Endothelial cell of umbilical vein (primary cell): Measurements from ENCODE around the gene KIAA0753. TPM values are rescaled to one million over a fixed set of nuclear protein-coding genes. Genes with fewer than 3 reads are reported as not detected.
A peak's percentile ranks its signal among the peaks of the same experiment; 100 is the strongest.

Experiments
- BruUV-seq: library from RNA; stranded (reverse); fragments of 400-500 nt; replicated peaks from 2 replicates; lab custom pipeline; 2021; lab: Mats Ljungman, UMichigan
- CTCF ChIA-PET: fragments of 300-600, 350-600 bp; sonication (Branson Sonifier 250); formaldehyde crosslinking; loops from one replicate; lab custom pipeline; 2021; ENCODE audit warnings: antibody characterized with exemption, inconsistent platforms; lab: Charles Lee
- POLR2A ChIA-PET: fragments of 300-600, 350-600 bp; sonication (Branson Sonifier 250); formaldehyde crosslinking; loops from one replicate; lab custom pipeline; 2021; ENCODE audit warnings: antibody characterized with exemption, inconsistent platforms; lab: Charles Lee
- DNase-seq: peaks from one replicate; pipeline ENCODE4 v3.0.0-alpha.2; 2011; ENCODE audit warnings: low read depth, low spot score
- FAIRE-seq: peaks from 2 replicates; lab custom pipeline; 2011; peaks lifted over from hg19 to GRCh38; lab: Jason Lieb, UNC
- H2AFZ ChIP-seq: 2 replicates; pipeline ENCODE4 v1.6.0; 2012; ENCODE audit warnings: low read depth, low read length, control low read depth, inconsistent platforms
- H3K27ac ChIP-seq: 2 replicates; pipeline ENCODE4 v1.5.1; 2011; ENCODE audit warnings: low read depth, mild to moderate bottlenecking, control low read depth, low read length, moderate library complexity; ENCODE audit not compliant: insufficient read depth
- H3K27me3 ChIP-seq, 2 experiments: 2 replicates each; pipeline versions ENCODE4 v1.6.0 to v1.6.1; 2011; ENCODE audit warnings: low read length in 2 of 2, mixed read lengths in 1 of 2; ENCODE audit not compliant: control insufficient read depth in 2 of 2, insufficient read depth in 2 of 2
- H3K36me3 ChIP-seq, 2 experiments: 2 replicates in 1 of 2; 3 replicates in 1 of 2; pipeline ENCODE4 v1.5.1; 2011; ENCODE audit warnings: low read length in 2 of 2, mild to moderate bottlenecking in 1 of 2, moderate library complexity in 1 of 2; ENCODE audit not compliant: control insufficient read depth in 2 of 2, insufficient read depth in 2 of 2; ENCODE audit errors: extremely low read depth in 1 of 2
- H3K4me1 ChIP-seq: 3 replicates; pipeline ENCODE4 v1.5.1; 2011; ENCODE audit warnings: mild to moderate bottlenecking, low read length; ENCODE audit not compliant: control insufficient read depth, insufficient read depth; ENCODE audit errors: extremely low read depth
- H3K4me2 ChIP-seq: 2 replicates; pipeline ENCODE4 v1.6.1; 2011; ENCODE audit warnings: low read length, control low read depth, mixed read lengths; ENCODE audit not compliant: insufficient read depth
- H3K4me3 ChIP-seq, 3 experiments: fragments of 200-600 bp in 1 of 3; sonication (generic), shearing (Covaris generic) in 1 of 3; replicated peaks in 1 of 3; 2 replicates each; pipeline ENCODE4 v1.5.1; 2011 to 2016; ENCODE audit warnings: control low read depth in 3 of 3, low read length in 3 of 3, mild to moderate bottlenecking in 2 of 3, inconsistent platforms in 1 of 3, low read depth in 1 of 3, moderate library complexity in 1 of 3; ENCODE audit not compliant: insufficient read depth in 1 of 3
- H3K79me2 ChIP-seq: 2 replicates; pipeline ENCODE4 v1.6.0; 2012; ENCODE audit warnings: low read length, inconsistent platforms; ENCODE audit not compliant: control insufficient read depth, insufficient read depth
- H3K9ac ChIP-seq: replicated peaks from 2 replicates; pipeline ENCODE3; 2011; ENCODE audit warnings: low read length, control low read depth; ENCODE audit not compliant: insufficient read depth; ENCODE audit errors: extremely low read depth
- H3K9me1 ChIP-seq: replicated peaks from 3 replicates; pipeline ENCODE4 v1.6.0; 2011; ENCODE audit warnings: mild to moderate bottlenecking, low read length; ENCODE audit not compliant: control insufficient read depth, insufficient read depth; ENCODE audit errors: extremely low read depth
- H3K9me3 ChIP-seq: replicated peaks from 2 replicates; pipeline ENCODE4 v1.5.1; 2012; ENCODE audit warnings: low read length, inconsistent platforms; ENCODE audit not compliant: control insufficient read depth, insufficient read depth
- H4K20me1 ChIP-seq: replicated peaks from 2 replicates; pipeline ENCODE3; 2011; ENCODE audit warnings: mild to moderate bottlenecking, low read length; ENCODE audit not compliant: control insufficient read depth, insufficient read depth; ENCODE audit errors: extremely low read depth
- EZH2 ChIP-seq: IDR thresholded peaks from 2 replicates; pipeline ENCODE4 v1.6.1; 2012; ENCODE audit warnings: borderline replicate concordance, low read depth, mild to moderate bottlenecking, moderate library complexity, low read length, inconsistent platforms; ENCODE audit not compliant: severe bottlenecking
- FOS ChIP-seq: IDR thresholded peaks from 2 replicates; pipeline ENCODE4 v1.6.1; 2011; ENCODE audit warnings: mild to moderate bottlenecking, low read length, moderate library complexity, borderline replicate concordance; ENCODE audit not compliant: insufficient read depth
- GATA2 ChIP-seq: IDR thresholded peaks from 2 replicates; pipeline ENCODE4 v1.7.0; 2011; ENCODE audit warnings: low read depth, mild to moderate bottlenecking, moderate library complexity, mixed read lengths, low read length; ENCODE audit not compliant: insufficient read length, insufficient read depth
- JUN ChIP-seq: IDR thresholded peaks from 2 replicates; pipeline ENCODE4 v1.6.1; 2011; ENCODE audit warnings: borderline replicate concordance, low read depth; ENCODE audit not compliant: insufficient read length, insufficient read depth
- MYC ChIP-seq: IDR thresholded peaks from one replicate; pipeline ENCODE4 v1.6.1; 2011; ENCODE audit warnings: mild to moderate bottlenecking, low read depth, low read length
- POLR2A ChIP-seq: IDR thresholded peaks from 2 replicates; pipeline ENCODE4 v1.6.1; 2012; ENCODE audit warnings: low read depth, mild to moderate bottlenecking, control low read depth, low read length
- POLR2AphosphoS5 ChIP-seq: IDR thresholded peaks from 2 replicates; pipeline ENCODE4 v1.6.1; 2012; ENCODE audit warnings: low read depth, mild to moderate bottlenecking, control low read depth, low read length, moderate library complexity; ENCODE audit not compliant: insufficient read depth
- dilution Hi-C: fragments of 300-500 bp; cut with MboI; formaldehyde crosslinking; loops from one replicate; pipeline ENCODE4 v1.15.0; 2019; ENCODE audit warnings: low sequenced_read_pairs; ENCODE audit not compliant: extremely low pct_ligation_motif_present
- intact Hi-C: fragments of 100-400 bp; cut with micrococcal nuclease; formaldehyde crosslinking; loops from one replicate; pipeline ENCODE4 v1.10.0; 2022
- polyA plus RNA-seq, 4 experiments: library from polyadenylated mRNA; depleted of rRNA in 3 of 4; stranded (reverse) in 3 of 4; unstranded in 1 of 4; fragments of >200 nt; gene quantifications; 2 replicates each; pipeline versions ENCODE4 v1.2.1 to v1.2.3, GENCODE V29; 2011 to 2012; ENCODE audit warnings: missing spikeins in 1 of 4
- total RNA-seq: library from RNA; stranded (reverse); gene quantifications from 2 replicates; pipeline ENCODE4 v1.2.3, GENCODE V29; 2021
- TF ChIP-seq, protein P1 (sequence below): IDR thresholded peaks from 2 replicates; pipeline ENCODE4 v1.6.1; 2011; ENCODE audit not compliant: insufficient read depth, insufficient read length
- TF ChIP-seq, protein P2 (sequence below), 2 donors: IDR thresholded peaks; 1 replicate in 1 of 2; 2 replicates in 1 of 2; pipeline ENCODE4 v1.5.1; 2011; ENCODE audit warnings: low read length in 2 of 2, mild to moderate bottlenecking in 2 of 2, moderate library complexity in 2 of 2, control low read depth in 1 of 2, inconsistent platforms in 1 of 2, low read depth in 1 of 2; ENCODE audit not compliant: insufficient read depth in 1 of 2; ENCODE audit errors: extremely low read depth in 1 of 2

The KIAA0753 gene
- total and polyA plus RNA-seq, 2 donors (not counting 3 experiments of a cell fraction or from before 2014, with no cell fraction given) = 5.3 to 23.9 TPM

DNA sequence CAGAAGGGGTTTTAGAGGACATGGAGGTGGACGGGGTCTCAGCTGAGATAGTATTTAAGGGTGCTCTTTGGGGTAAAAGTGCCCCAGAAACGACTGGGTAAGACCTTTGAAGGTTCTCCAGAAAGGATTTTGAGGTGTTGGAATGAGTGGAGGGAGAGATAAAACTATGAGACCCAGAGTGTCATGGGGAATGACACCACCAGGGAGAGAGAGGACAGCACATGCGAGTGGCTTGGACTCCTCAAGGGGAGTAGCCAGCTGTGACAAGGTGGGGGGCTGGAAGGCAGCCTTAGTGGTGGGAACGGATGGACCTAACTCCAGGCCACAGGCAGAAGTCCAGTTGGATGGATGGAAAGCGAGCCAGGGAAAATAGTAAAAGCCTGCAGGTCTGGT, 64.9 kb downstream of the KIAA0753 start:
- ChIA-PET CTCF (interaction anchor here (1.1 to 5.9 kb wide), 5 partner anchors 10 to 102 kb away, joined by 3 to 77 read pairs (median 3); no protein-coding TSS in a partner anchor), POLR2A (no interaction called here)
- Histone ChIP-seq H2AFZ (no peak overlapping the region), H3K9me1 (no peaks in the 10 kb centered on the region), H3K27ac (no peak overlapping the region), H3K9me3 (no peaks in the 10 kb centered on the region), H3K9ac (no peak overlapping the region), H3K4me2 (peak overlapping the region; percentile 37), H3K79me2 (no peaks in the 10 kb centered on the region), H3K27me3 (no peaks in the 10 kb centered on the region), H3K4me1 (peaks cover 14% of the 10 kb centered on the region), H3K36me3 (peaks cover 2 to 6% of the 10 kb centered on the region in 2 experiments), H4K20me1 (no peaks in the 10 kb centered on the region), H3K4me3 (no peak overlapping the region)
- intact Hi-C loops (loop anchor here (1.0 to 5.0 kb wide), 2 partner anchors 68 to 102 kb away; no protein-coding TSS in a partner anchor), dilution Hi-C loops (no loop called here)
- no peak for TF ChIP-seq FOS
- TF ChIP-seq POLR2AphosphoS5 = no peak
- no peak for TF ChIP-seq JUN
- no peak for TF ChIP-seq MYC
- TF ChIP-seq POLR2A = no peak
- no peak for TF ChIP-seq EZH2
- no peak for TF ChIP-seq GATA2
- TF ChIP-seq, protein P1, sequence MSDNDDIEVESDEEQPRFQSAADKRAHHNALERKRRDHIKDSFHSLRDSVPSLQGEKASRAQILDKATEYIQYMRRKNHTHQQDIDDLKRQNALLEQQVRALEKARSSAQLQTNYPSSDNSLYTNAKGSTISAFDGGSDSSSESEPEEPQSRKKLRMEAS = no peak
- TF ChIP-seq, protein P2, sequence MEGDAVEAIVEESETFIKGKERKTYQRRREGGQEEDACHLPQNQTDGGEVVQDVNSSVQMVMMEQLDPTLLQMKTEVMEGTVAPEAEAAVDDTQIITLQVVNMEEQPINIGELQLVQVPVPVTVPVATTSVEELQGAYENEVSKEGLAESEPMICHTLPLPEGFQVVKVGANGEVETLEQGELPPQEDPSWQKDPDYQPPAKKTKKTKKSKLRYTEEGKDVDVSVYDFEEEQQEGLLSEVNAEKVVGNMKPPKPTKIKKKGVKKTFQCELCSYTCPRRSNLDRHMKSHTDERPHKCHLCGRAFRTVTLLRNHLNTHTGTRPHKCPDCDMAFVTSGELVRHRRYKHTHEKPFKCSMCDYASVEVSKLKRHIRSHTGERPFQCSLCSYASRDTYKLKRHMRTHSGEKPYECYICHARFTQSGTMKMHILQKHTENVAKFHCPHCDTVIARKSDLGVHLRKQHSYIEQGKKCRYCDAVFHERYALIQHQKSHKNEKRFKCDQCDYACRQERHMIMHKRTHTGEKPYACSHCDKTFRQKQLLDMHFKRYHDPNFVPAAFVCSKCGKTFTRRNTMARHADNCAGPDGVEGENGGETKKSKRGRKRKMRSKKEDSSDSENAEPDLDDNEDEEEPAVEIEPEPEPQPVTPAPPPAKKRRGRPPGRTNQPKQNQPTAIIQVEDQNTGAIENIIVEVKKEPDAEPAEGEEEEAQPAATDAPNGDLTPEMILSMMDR (IDR thresholded peaks at IDR 0.05; ENCODE audit: extremely low read depth in 1 of 2, insufficient read depth in 1 of 2, low read depth in 1 of 2, low read length in 2 of 2) = no peak
- DNase-seq (no peak), FAIRE-seq (no peak)
- BruUV-seq = no TSS peak
